DMS153 treated with DMSO at 0.1 percent for 48 hours (cell line): ENCODE measurements around the gene IQSEC1.
"Not testable (repeated sequence)": the region's sequence is repeated elsewhere in the genome, so short reads cannot be mapped to it uniquely, and the experiment has no call there.

Source experiments
- DNase-seq: peaks from one replicate; lab custom pipeline; 2025; ENCODE audit not compliant: unreplicated experiment; lab: John Stamatoyannopoulos, UW

IQSEC1 gene

GRCh38 chr3:12882336-12883310 is 190.6 kb downstream of the IQSEC1 start:
- no peak for DNase-seq

GRCh38 chr3:12881858-12882257 is 191.4 kb downstream of the IQSEC1 start:
- DNase-seq, result not testable (repeated sequence)

GRCh38 chr3:12879191-12879815 is 193.9 kb downstream of the IQSEC1 start:
- no peak for DNase-seq

DNA sequence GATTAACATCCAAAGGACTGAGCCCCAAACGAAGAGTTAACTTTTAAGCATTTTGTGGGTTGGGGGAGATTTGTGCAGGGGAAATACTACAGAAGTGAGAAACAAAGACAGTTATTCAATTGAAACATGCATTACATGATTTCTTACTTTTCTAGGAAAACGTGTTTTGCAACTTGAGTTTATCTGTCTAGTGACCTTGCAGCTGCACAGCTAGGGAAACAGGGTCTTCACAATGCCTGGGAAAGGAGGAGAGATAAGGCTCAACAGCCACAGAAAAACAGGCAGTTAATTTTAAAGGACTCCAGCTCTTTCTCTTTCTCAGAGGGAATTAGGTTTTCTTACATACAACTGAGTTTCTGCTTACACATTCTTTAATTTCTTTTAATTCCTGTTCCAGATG is 194.5 kb downstream of the IQSEC1 start:
- not testable (repeated sequence) for DNase-seq

- no peak for DNase-seq
These were observed 195.1 kb downstream of the IQSEC1 start for GRCh38 chr3:12878141-12878574.

DNA sequence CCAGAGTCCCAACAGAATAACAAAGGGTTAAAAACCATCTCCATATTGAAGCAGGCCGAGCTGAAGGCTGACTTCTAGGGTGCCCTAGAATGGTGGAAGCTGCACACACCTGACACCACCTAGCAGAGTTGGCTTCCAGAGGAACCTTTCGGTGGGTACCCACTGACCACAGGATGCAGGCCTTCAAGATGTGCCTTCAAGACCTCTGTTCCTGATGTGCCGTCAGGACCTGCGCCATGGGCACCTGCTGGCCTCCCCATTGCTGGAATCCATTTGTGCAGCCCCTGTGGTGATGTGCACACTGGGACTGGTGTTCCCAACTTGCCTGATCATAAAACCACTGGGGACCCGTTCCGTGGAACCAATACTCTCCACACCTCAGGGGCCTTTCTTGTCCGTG is 196.2 kb downstream of the IQSEC1 start:
- DNase-seq, result no peak

DNA sequence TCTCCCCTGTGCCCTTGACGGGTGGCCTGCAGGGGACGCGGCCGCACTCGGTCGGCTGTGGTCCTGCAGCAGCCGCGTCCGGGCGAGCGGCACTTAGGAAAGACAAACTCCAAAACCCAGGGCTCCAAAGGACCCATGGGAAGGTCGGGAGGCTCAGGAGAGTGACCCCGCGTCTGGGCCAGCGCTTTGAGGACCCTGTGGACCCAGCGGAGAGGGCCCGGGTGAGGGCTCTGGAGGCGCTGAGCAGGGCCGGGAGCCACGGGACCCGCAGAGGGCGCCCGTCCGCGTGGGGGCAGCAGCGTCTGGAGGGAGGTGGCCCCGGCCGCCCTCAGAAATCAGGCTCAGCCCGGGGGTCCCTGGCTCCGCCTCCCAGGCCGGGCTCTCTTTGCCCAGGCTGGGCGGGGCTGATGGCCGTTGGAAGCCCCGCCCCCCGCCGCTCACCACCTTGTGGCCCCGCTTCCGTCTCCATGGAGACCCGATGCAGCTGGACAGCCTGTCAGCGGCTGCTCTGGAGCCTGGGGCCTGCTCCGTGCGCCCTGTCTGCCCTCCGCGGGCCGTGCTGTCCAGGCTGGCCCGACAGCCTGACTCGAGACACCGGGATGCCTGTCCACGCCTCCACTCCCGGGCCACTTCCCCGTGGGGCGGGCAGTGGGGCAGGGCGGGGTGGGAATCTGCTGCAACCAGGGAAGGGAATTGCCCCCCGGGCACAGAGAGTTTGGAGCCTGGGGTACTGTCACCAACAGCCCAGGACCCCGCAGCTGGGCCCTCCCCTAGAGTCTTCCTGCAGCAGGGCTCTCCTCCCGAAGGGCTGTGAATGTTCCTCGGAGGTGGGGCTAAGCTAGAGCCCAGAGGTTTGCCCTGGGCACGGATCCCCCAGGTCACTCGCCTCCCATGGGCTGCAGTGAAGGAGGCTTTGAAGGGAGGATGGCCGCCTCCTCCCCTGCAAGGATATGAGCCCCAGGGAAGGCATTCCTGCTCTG is 197.1 kb downstream of the IQSEC1 start:
- no peak for DNase-seq

DNA sequence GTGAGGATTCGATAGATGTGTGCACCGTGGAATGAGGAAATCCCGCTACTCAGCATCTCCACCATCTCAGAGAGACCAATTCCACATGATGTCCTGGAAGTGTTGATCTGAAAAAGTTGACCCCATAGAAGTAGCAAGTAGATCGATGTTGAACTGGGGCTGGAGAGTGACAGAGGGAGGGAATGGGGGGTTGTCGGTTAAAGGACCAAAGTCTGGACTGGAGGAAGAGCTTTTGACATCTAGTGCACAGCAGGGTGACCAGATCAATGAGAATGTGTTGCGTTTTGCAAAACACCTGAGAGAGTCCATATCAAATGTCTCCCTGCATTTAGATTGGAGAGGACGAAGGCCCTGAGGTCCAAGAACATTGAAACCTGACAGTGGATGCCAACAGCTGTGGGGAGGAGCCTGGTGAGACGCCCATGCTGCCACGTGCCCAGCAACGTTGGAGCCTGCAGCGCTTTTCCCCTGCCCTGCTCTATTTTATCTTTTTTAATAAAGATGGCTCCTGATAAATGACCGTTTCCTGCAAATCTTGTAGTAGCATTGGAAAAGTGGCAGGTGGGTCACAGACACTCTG is 201.7 kb downstream of the IQSEC1 start:
- DNase-seq, result no peak

DNA sequence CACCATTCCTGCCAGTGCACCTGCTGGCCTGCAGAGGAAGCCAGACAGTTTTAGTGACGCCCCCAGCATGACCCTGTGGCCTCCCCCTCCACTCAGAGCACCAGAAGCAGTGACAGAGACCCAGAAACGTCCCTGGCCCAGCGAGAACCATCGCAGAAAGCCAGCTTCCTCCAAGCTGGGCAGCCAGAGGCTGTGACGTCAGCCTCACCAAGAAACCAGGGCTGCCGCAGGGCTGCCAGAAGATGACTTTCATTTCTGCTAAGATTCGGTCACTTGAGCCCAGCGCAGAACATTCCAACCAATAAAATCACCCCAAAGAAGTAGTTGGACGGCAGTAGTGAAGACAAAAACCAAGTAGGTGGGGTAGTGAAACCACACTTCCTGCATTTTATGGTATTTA is 202.3 kb downstream of the IQSEC1 start:
- no peak for DNase-seq

- no peak for DNase-seq
These were observed 204.1 kb downstream of the IQSEC1 start for GRCh38 chr3:12869035-12869621.

GRCh38 chr3:12868039-12869034 is 204.9 kb downstream of the IQSEC1 start:
- peak; percentile 8 for DNase-seq

GRCh38 chr3:12866836-12867235 is 206.4 kb downstream of the IQSEC1 start:
- no peak for DNase-seq

DNA sequence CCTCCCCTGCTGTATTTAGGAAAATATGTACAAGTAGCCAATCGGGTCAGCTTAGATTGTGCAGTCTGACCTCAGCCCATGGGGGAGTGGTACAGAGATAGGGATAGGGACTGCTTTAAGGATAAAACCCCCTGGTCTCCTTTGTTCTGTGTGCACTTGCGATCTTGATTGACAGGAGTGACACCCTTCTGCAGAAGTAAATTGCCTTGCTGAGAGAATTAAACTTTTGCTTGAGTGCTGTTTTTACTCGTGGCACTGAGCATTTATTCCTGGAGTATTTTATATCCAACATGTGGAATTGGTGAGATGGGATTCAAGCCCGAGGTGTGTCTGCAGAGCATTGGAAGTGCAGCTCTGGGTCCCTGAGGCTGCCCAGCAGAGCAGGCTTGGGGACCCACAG is 208.0 kb downstream of the IQSEC1 start:
- no peak for DNase-seq

- no peak for DNase-seq
These were observed 210.8 kb downstream of the IQSEC1 start for GRCh38 chr3:12862387-12862786.

DNA sequence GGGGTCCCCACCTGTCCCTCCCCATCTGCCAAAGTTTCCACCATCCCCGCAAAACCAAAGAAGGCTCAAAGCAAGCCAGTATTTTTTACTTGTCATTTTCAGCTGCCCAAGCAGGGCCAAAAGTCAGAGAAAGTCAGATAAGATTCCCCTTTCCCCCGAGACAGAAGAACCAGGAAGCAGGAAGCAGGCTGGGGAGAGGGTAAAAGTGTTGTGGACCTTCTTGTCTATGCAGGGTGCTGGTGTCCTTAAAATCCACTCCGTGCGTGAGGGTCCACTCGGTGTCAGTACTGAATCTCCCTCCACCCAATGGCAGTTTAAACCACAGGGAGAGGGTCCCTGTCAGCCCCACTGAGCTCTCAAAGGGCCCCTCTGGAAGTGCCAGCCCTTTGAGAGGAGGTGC is 211.6 kb downstream of the IQSEC1 start:
- no peak for DNase-seq

DNA sequence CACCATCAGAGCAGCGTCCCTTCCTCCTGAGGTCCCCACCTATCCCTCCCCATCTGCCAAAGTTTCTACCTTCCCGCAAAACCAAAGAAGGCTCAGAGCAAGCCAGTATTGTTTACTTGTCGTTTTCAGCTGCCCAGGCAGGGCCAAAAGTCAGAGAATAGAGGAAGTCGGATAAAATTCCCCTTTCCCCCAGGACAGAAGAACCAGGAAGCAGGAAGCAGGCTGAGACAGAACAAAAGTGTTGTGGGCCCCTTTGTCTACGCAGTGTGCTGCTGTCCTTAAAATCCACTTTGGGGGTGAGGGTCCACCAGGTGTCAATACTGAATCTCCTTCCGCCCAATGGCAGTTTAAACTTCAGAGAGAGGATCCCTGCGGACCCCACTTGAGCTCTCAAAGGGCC is 213.4 kb downstream of the IQSEC1 start:
- no peak for DNase-seq

GRCh38 chr3:12856626-12857025 is 216.6 kb downstream of the IQSEC1 start:
- no peak for DNase-seq

DNA sequence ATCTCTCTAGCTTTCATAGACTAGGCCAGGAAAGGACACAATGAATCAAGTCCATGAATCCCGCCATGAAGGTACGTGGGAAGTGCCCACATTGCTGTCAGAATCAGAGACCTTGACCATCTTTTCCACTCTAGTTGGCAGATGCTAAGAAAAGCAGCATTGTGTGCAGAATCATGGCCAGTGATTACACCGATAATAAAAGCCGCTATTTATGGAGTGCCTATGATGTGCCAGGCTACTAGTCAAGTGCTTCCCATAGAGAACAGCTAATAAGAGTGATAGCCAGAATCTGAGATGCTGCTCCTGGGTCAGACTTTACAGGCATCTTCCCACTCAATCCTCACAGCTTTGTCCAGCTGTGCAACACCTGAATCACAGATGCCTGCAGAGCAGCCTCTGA is 218.7 kb downstream of the IQSEC1 start:
- no peak for DNase-seq

- DNase-seq, result not testable (repeated sequence)
These were observed 219.4 kb downstream of the IQSEC1 start for GRCh38 chr3:12853847-12854246.
